Activated CD4-positive, alpha-beta T cell treated with anti-CD3 and anti-CD28 coated beads, Interleukin-2, amount 50 U/mL, for 4 hours (primary cell): ENCODE data around the gene COL13A1.

Source experiments
- DNase-seq, 2 experiments: peaks; one replicate each; pipeline ENCODE4 v3.0.0-alpha.2; 2020

Gene COL13A1

DNA sequence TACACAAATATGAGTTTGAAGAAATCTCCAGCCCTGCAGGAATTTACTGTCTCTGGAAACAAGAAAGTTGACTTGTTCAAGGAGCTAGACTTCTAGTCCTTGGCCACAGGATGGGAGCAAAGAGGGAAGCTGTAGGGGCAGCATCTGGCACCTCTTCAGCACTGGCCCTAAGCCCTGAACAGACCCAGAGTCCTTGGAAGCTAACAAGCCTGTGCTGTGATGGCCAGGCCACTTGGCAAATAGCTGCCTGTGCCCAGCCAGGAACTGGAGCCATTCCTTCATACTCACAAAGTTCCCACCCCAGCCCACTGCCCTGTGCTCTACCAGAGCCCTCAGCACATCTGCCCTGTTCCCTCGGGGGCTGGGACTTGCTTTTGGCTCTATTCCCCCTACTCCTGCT is 9.4 kb upstream of the COL13A1 start:
- DNase-seq, result no peak

- DNase-seq, result no peak
Observed at GRCh38 chr10:69794673-69795072, 7.0 kb upstream of the COL13A1 start.

DNA sequence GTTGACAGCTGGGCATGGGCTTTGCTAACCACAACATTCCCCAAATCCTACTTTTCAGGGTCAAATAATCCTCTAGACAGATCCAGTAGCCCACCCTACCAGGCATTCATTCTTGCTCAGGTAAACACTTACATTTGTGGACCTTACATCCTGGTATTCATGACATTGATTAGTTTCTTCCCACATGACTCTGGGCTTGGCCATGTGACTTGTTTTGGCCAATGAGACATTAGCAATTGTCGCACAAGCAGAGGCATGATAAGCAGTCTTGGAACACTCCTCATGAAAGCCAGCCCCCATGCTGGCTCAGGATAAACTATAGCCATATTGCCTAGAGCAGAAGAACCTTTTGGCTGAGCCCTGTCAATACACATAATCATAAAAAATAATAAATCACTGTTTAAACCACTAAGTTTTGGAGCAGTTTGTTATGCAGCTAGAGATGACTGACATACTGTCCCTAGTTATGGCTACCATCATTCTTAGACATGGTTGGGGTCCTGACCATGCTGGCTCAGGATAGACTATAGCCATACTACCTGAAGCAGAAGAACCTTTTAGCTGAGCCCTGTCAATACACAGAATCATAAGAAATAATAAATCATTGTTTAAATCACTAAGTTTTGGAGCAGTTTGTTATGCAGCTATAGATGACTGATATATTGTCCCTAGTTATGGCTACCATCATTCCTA is 6.3 kb upstream of the COL13A1 start:
- DNase-seq, result no peak

- DNase-seq, result no peak
Observed at GRCh38 chr10:69797959-69798358, 3.7 kb upstream of the COL13A1 start.

- no peak for DNase-seq
Observed at GRCh38 chr10:69800109-69800508, 1.6 kb upstream of the COL13A1 start.

GRCh38 chr10:69800665-69801064 is 1.0 kb upstream of the COL13A1 start:
- no peak for DNase-seq

DNA sequence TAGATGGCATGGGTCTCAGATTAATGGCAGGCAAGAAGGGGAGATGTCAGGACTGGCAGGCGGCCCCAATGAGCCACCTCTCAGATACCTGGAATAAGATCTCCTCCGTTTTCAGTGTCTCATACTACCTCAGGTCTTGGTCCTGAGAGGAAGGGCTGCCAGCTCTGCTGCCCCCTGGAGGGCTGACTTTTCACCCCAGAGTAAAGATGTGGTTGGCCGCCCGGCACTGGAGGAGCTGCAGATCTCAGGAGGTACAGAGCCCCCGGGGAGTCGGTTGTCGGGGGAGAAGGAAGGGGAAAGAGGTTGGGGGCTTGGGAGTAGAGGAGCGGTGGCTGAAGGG is 642 bp upstream of the COL13A1 start:
- peak in 1 of 2 experiments; percentile 4 for DNase-seq

DNA sequence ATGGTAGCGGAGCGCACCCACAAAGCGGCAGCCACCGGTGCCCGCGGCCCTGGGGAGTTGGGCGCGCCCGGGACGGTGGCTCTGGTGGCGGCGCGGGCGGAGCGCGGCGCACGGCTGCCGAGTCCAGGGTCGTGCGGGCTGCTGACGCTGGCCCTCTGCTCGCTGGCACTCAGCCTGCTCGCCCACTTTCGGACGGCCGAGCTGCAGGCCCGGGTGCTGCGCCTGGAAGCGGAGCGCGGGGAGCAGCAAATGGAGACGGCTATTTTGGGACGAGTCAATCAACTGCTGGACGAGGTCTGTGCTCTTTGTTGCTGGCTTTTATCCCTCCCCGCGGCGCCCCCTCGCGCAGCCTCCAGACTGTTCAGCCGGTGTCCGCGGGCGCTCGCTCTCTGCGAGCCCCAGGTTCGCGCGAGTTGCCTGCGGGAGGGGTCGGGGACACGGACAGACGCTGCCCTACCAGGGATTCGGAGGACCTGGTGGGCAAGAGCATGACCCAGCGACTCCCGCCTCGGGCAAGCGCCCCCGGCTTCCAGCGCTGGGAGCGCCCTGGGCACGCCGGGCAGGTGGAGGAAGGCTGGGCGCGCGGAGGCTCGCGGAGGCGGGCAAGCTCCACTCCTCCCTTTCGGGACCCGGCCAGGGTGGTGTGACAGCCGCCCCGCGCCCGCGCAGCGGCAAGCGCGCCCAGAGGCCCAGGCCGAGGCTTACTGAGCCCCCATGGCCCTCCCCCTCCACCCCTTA is 887 bp downstream of the COL13A1 start:
- DNase-seq, result no peak

DNA sequence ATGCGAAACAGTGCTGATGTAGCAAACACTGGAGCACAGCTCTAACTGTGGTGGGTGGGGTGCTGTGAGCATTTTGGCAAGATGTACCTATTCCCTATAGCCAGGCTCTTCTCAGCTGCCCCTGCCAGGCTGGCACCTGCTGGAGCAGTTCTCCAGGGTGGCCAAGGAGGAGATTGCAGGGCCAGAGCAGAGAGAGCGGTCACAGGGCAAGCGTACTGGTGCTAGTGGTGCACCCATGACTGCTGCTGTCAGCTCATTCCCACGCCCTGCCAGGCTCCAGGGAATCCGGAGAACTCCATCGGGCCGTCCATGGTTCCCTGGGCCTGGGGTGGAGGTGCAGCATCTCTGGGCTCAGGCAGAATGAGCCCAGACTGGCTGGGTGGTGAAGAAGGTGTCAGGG is 2.1 kb downstream of the COL13A1 start:
- no peak for DNase-seq

GRCh38 chr10:69804775-69805174 is 3.1 kb downstream of the COL13A1 start:
- DNase-seq, result no peak

GRCh38 chr10:69807122-69807521 is 5.4 kb downstream of the COL13A1 start:
- DNase-seq, result no peak

- no peak for DNase-seq
Observed at GRCh38 chr10:69807696-69808095, 6.0 kb downstream of the COL13A1 start.

DNA sequence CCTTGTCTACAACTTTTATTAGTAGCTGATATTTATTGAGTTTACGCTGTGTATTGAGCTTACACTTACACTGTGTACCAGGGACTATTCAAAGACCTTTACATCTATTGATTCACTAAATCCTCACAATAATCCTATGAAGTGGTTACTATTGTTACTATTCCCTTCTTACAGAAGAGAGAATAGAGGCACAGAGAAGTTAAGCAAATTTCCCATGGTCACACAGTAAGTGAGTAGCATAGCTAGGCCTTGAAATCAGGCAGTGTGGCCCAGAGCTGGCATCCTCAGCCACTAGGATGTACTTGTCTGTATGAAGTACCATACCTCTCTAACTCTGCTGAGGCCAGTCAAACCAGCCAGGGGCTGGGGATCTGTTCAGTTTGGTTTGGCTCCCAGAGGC is 7.6 kb downstream of the COL13A1 start:
- DNase-seq, result no peak

DNA sequence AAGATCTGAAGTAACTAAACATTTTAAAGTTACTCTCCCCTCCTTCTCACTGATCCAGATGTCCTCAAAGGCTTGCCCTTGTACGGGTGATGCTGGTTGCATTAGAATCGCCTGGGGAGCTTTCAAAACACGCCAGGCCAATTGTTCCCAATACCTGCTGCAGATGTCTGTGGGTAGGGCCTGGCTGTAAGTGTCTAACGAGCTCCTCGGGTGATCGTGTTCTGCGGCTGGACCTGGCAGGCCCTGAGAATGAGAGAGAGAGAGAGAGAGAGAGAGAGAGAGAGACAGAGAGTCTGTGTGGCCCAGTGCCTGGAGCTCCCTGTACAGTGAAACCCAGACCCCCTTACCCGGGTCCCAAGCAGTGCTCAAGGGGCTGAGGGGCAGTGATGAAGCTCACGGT is 8.4 kb downstream of the COL13A1 start:
- no peak for DNase-seq

DNA sequence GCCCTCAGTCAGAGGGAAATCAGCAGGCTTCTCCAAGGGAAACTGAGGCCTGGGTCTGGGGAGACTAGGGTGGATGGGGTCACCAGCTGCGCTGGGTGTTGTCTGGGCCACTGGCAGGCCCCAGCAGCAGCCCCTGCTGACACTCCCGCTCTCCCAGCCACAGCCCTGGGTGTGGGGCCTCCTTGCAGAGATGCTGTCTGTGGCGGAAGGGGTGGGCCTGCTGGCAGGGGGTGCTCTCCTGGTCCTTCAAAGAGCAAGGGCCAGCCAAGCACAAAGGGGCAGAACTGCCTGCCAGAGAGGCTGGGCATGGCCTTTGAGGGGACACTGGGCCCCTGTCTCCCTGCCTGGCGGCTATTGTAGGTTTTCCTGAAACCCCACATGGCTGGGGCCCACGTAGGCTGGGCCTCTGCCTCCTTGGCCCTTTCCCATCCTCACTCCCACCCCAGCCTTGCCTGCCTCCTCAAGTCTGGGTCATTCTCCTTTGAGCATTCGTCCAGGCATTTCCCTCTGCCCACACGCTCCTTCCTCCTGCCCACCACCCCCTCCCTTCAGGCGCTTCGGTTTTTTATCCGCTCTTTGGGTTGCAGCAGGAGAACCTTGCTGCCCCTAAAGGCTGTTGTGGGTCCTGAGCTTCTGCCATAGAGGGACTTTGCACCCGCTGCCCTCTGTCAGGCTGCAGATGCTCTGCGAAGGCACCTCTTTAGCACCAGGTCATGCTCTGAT is 9.1 kb downstream of the COL13A1 start:
- DNase-seq, result no peak

- DNase-seq, result no peak
Observed at GRCh38 chr10:69813632-69814031, 11.9 kb downstream of the COL13A1 start.

- no peak for DNase-seq
Observed at GRCh38 chr10:69814251-69814650, 12.5 kb downstream of the COL13A1 start.

DNA sequence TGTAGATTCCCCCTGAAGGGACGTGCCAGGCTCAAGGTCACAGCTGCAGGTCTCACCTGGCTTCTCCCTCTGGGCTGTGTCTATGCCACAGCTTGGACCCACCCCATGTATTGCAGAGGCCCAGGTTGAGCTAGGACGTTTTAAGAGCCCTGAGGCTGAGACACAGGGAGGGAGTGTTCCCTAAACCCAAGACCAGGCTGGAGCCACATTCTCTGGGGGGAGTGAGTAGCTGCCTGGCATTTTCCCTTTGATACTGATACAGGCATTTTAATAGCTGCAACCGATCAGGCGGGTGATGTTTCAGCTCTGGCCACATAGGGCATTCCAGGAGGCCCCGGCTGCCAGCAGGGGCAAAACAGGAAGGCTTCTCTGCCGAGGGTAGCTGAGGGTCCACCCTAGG is 13.4 kb downstream of the COL13A1 start:
- DNase-seq, result no peak

- DNase-seq, result no peak
Observed at GRCh38 chr10:69816521-69816920, 14.8 kb downstream of the COL13A1 start.

DNA sequence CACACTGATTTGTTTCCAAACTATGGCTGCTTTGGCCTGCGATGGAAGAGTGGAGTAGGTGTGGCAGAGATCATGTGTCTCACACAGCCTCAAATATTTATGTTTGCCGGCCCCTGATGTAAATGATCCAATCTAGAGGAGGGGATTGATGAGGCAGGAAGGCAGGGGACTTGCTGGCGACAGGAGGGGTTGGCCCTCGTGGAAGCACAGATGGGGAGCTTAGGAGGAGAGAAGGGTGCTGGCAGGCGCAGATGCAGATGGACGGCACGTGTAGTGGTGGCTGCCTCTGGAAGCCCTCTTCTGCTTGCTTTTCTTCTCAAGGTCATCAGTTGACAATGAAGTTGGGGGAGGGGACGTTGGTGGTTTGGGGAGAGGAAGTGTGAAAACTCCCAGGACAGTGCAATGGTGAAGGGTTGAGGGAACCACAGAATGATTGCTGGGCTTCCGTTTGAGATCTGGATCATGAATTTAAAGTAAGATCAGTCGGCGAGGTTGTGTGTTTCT is 15.4 kb downstream of the COL13A1 start:
- DNase-seq, result no peak

DNA sequence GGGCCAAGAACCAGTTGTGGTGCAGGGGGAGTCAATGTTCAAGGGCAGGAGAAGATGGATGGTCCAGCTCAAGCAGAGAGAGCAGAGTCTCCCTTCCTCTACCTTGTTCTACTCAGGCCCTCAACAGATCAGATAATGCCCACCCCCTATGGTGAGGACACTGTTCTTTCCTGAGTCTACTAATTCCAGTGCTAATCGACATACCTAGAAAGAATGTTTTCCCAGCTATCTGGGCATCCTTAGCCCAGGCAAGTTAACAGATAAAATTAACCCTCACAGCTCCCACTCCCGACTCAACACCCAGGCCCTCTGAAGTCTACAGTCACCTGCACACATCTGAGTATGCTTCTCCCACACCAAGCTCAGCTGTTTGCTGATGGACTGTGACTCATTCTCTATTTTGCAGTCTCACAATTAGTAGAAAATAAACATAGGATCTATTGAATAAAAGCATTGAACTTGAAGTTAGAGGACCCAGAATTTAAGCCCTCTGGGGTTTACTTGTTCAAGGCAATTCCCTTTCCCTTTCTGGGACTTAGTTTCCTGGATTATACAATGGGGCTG is 17.1 kb downstream of the COL13A1 start:
- no peak for DNase-seq

DNA sequence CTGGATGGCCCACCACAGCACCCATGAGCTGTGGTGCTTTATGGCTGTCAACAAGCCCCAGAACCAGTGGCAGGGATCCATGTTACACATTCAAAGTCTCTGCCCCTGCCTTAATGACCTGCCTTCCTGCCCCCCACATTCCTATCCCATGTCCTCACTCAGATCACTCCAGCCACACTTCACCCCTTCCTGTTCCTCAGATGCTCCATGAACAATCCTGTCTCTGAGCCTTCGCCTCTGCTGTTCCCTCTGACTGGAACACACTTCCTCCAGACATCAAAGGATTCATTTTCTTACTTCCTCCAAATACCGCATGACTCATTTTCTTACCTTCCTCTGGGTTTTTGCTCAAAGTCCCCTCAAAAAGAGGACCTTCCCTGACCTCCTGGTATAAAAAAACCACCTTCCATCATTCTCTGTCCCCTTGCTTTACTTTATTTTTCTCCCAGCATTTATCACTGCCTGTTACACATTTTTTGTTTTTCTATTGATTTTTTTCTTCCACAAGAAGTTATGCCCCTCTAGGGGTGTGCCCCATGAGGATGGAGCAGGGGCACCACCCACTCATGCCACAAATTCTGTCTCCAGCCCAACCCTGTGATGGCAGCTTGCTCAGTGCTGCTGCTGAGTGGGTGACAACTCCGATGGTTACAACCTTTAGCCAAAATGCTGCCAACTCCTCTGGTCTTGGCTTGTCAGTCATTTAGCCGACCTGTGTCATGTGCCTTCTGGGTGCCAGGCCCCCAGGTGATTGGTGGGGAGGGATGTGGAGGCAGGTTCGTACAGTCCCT is 18.2 kb downstream of the COL13A1 start:
- no peak for DNase-seq

DNA sequence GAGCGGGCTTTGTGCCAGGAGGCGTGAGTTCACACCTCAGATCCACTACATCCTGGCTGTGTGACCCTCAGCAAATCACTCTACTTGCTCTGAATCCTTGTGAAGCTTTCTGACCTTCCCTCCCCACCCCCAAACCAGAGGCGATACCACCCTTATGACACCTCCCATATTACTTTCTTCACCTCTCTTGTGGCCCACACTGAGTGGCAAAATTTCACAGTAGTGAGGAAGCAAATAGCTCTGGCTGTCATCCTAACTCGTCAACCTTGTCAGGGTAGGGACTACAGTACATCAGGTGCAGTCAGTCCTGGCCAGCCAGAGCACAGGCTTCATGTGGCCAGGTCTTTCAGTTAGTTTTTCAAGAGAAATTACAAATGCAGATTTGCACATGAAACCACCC is 19.1 kb downstream of the COL13A1 start:
- DNase-seq, result no peak
